ENCODE measurements around the gene NOP56. TPM values are rescaled to one million over a fixed set of nuclear protein-coding genes. Genes with fewer than 3 reads are reported as not detected.

Gene NOP56
- total and polyA plus RNA-seq, 2 of the 4 experiments (the other 2 are of a cell fraction), result 189 to 231 TPM

- peaks cover 30% of the 10 kb centered on the region for H3K27me3 ChIP-seq (ENCODE audit: control insufficient read depth, insufficient read depth, low read length)
- no peak for DNase-seq
Observed at GRCh38 chr20:2707353-2708072, 55.1 kb downstream of the NOP56 start.

More at GRCh38 chr20:2707353-2708072, 55.1 kb downstream of the NOP56 start:
- in situ Hi-C loops (cut with MboI; ENCODE audit: low sequenced_read_pairs) (no loop called here), dilution Hi-C loops (cut with HindIII; ENCODE audit: low sequenced_read_pairs, unreplicated experiment) (no loop called here), intact Hi-C loops (cut with micrococcal nuclease) (no loop called here)
- Histone ChIP-seq H4K5ac (ENCODE audit: low read depth, low read length) (no peak overlapping the region), H3K27ac (ENCODE audit: insufficient read depth, low read length) (no peak overlapping the region), H3K23ac (ENCODE audit: low read depth, low read length) (no peak overlapping the region), H2AK9ac (replicated peaks; ENCODE audit: low read depth, low read length, poor library complexity) (no peak overlapping the region), H3K9ac (ENCODE audit: low read depth, low read length) (no peak overlapping the region), H3K4ac (ENCODE audit: low read depth, low read length) (no peak overlapping the region), H4K91ac (ENCODE audit: insufficient read depth, low read depth, low read length) (no peak overlapping the region), H3K14ac (replicated peaks; ENCODE audit: low read depth, low read length) (no peak overlapping the region), H2BK20ac (ENCODE audit: low read depth, low read length) (no peak overlapping the region), H2BK5ac (ENCODE audit: low read depth, low read length, poor library complexity, severe bottlenecking) (no peak overlapping the region), H4K8ac (ENCODE audit: low read depth in 2 of 2, low read length in 2 of 2) (no peak overlapping the region), H3K18ac (ENCODE audit: low read depth, low read length) (no peak overlapping the region), H3K36me3 (ENCODE audit: control insufficient read depth, insufficient read depth, low read length) (no peaks in the 10 kb centered on the region), H2AFZ (replicated peaks; ENCODE audit: low read length, poor library complexity) (no peak overlapping the region), H3K79me1 (ENCODE audit: low read depth in 1 of 2, low read length in 2 of 2) (no peaks in the 10 kb centered on the region), H3K4me1 (ENCODE audit: control insufficient read depth, insufficient read depth, low read length) (no peaks in the 10 kb centered on the region), H3K9me1 (ENCODE audit: insufficient read depth, low read length) (no peaks in the 10 kb centered on the region), H3K4me2 (ENCODE audit: low read depth, low read length) (no peak overlapping the region), H3K56ac (ENCODE audit: extremely low read depth, insufficient read depth, low read length) (no peak overlapping the region), H2BK120ac (ENCODE audit: low read depth, low read length) (no peak overlapping the region), H2BK15ac (ENCODE audit: low read depth, low read length) (no peak overlapping the region), H4K20me1 (ENCODE audit: insufficient read depth, low read length) (no peaks in the 10 kb centered on the region), H3K9me3 (ENCODE audit: control insufficient read depth, insufficient read depth, low read length) (no peaks in the 10 kb centered on the region), H2AK5ac (ENCODE audit: low read depth, low read length) (no peak overlapping the region), H3K4me3 (ENCODE audit: insufficient read depth, low read depth, low read length) (no peak overlapping the region)
- CTCF ChIA-PET, result interaction anchor here (0.9 kb wide), 1 partner anchor 11 kb away, joined by 3 read pairs; no protein-coding TSS in a partner anchor
- ATAC-seq (ENCODE audit: low read depth), result no peak
- no TSS peak for BruUV-seq (replicated peaks)
- TF ChIP-seq POLR2A (IDR thresholded peaks at IDR 0.05; ENCODE audit: low read depth, low read length), result no peak
- WGBS, 2 experiments (ENCODE audit: extremely low coverage in 2 of 2, insufficient read length in 1 of 2), result no CpG with 5 or more reads among the region's 12 CpGs
- POLR2A ChIA-PET (ENCODE audit: unreplicated experiment), result interaction anchor here (0.5 kb wide), 2 partner anchors 11 to 18 kb away, joined by 3 read pairs; no protein-coding TSS in a partner anchor

Small RNA genes lying within 50 kb of the gene (microRNA-seq; reads per million reads assigned to microRNA genes)
- gene MIR1292 (ENCODE audit: unreplicated experiment) (9.1 reads per million, percentile 21 among the genes with 10 or more reads in this experiment), gene SNORA51 (ENCODE audit: insufficient read depth, insufficient read length) (not detected), gene SNORD110 (ENCODE audit: insufficient read depth, insufficient read length) (not detected), gene SNORD56 (ENCODE audit: insufficient read depth, insufficient read length) (not detected), gene SNORD57 (ENCODE audit: insufficient read depth, insufficient read length) (not detected), gene SNORD86 (ENCODE audit: insufficient read depth, insufficient read length) (not detected)

Small RNA genes lying within 50 kb of the gene (small RNA-seq; reads per million reads assigned to genes)
- gene SNORA51 (0 to 0.18 (median 0) reads per million in 5 experiments), gene SNORD110 (0 reads per million in 5 experiments), gene SNORD56 (0 reads per million in 5 experiments), gene SNORD57 (0 reads per million in 5 experiments), gene SNORD86 (0 reads per million in 5 experiments)

Other genes starting within 250 kb of the NOP56 start
- gene SNRPB, start 181.8 kb upstream of the NOP56 start, total RNA-seq (2012; rRNA removed), result 103 and 109 TPM in 2 replicates
- gene SNRPB, start 181.8 kb upstream of the NOP56 start, polyA plus RNA-seq (2012; rRNA removed), result 214 and 249 TPM in 2 replicates
- gene ZNF343, start 143.7 kb upstream of the NOP56 start, total RNA-seq (2012; rRNA removed), result 18.9 and 26.2 TPM in 2 replicates
- gene ZNF343, start 143.7 kb upstream of the NOP56 start, polyA plus RNA-seq (2012; rRNA removed), result 7.4 and 7.8 TPM in 2 replicates
- not detected in 2 replicates for gene TMC2, start 116.1 kb upstream of the NOP56 start, total RNA-seq (2012; rRNA removed)
- not detected in 2 replicates for gene TMC2, start 116.1 kb upstream of the NOP56 start, polyA plus RNA-seq (2012; rRNA removed)
- gene IDH3B, start 11.6 kb downstream of the NOP56 start, total RNA-seq (2012; rRNA removed), result 160 and 165 TPM in 2 replicates
- 146 and 151 TPM in 2 replicates for gene IDH3B, start 11.6 kb downstream of the NOP56 start, polyA plus RNA-seq (2012; rRNA removed)
- gene EBF4, start 40.1 kb downstream of the NOP56 start, total RNA-seq (2012; rRNA removed), result under 0.01 and 0.18 TPM in 2 replicates
- 1.0 and 1.1 TPM in 2 replicates for gene EBF4, start 40.1 kb downstream of the NOP56 start, polyA plus RNA-seq (2012; rRNA removed)
- 0.83 and 1.1 TPM in 2 replicates for gene CPXM1, start 148.0 kb downstream of the NOP56 start, total RNA-seq (2012; rRNA removed)
- 4.5 and 4.6 TPM in 2 replicates for gene CPXM1, start 148.0 kb downstream of the NOP56 start, polyA plus RNA-seq (2012; rRNA removed)
- 0.36 TPM in 1 of 2 replicates, not detected in the other for gene C20orf141, start 162.4 kb downstream of the NOP56 start, total RNA-seq (2012; rRNA removed)
- gene C20orf141, start 162.4 kb downstream of the NOP56 start, polyA plus RNA-seq (2012; rRNA removed), result 0.53 and 0.91 TPM in 2 replicates
- gene TMEM239, start 163.7 kb downstream of the NOP56 start, total RNA-seq (2012; rRNA removed), result not detected in 2 replicates
- gene TMEM239, start 163.7 kb downstream of the NOP56 start, polyA plus RNA-seq (2012; rRNA removed), result 0.32 TPM in 1 of 2 replicates, not detected in the other
- gene PCED1A, start 188.0 kb downstream of the NOP56 start, total RNA-seq (2012; rRNA removed), result 8.1 and 9.7 TPM in 2 replicates
- 33.4 and 37.0 TPM in 2 replicates for gene PCED1A, start 188.0 kb downstream of the NOP56 start, polyA plus RNA-seq (2012; rRNA removed)
- gene VPS16, start 188.1 kb downstream of the NOP56 start, total RNA-seq (2012; rRNA removed), result 41.7 and 48.0 TPM in 2 replicates
- gene VPS16, start 188.1 kb downstream of the NOP56 start, polyA plus RNA-seq (2012; rRNA removed), result 37.6 and 38.7 TPM in 2 replicates
- gene PTPRA, start 220.8 kb downstream of the NOP56 start, total RNA-seq (2012; rRNA removed), result 44.4 and 50.0 TPM in 2 replicates
- 34.3 and 35.0 TPM in 2 replicates for gene PTPRA, start 220.8 kb downstream of the NOP56 start, polyA plus RNA-seq (2012; rRNA removed)